GM10266 (cell line): ENCODE measurements around the gene TRIM28.

Source experiments
- DNase-seq: peaks from one replicate; pipeline ENCODE4 v3.0.0; 2012; ENCODE audit errors: extremely low spot score
- TF ChIP-seq, protein P1 (sequence below): IDR thresholded peaks from 2 replicates; pipeline ENCODE4 v1.5.1; 2012; ENCODE audit warnings: mild to moderate bottlenecking, low read depth; ENCODE audit not compliant: control insufficient read depth, insufficient read depth; ENCODE audit errors: missing control alignments

TRIM28 gene

DNA sequence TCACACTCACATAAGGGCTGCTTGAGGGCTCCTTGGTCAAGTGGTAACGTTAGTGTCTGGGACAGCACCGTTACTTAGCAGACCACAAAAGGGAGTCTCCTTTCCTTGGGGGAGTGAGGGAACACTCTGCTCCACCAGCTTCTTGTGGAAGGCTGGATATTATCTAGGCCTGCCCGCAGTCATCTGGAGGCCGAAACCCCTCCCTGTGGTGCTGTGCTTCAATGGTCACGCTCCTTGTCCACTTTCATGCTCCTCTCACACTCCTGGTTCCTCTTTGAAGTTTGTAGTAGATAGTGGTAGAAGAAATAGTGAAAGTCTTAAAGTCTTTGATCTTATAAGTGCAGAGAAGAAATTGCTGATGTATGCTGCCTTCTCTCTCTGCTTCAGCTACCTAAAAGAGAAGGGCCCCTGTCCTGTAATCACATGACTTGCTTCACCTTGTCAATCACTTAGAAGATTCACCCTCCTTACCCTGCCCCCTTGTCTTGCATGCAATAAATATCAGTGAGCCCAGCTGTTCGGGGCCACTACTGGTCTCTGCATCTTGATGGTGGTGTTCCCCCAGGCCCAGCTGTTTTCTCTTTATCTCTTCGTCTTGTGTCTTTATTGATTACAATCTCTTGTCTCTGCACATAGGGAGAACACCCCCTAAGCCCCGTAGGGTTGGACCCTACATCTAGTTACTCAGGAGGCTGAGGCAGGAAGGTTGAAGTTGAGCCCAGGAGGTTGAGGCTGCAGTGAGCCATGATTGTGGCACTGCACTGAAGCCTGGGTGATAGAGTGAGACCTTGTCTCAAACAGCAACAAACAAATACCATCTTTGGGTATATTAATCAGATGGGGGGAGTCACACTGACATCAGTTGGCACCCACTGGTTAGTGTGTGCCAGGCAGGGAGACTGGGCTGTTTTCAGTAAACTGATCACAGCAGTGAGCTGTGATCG lies 40.9 kb downstream of the TRIM28 start:
- TF ChIP-seq, protein P1, sequence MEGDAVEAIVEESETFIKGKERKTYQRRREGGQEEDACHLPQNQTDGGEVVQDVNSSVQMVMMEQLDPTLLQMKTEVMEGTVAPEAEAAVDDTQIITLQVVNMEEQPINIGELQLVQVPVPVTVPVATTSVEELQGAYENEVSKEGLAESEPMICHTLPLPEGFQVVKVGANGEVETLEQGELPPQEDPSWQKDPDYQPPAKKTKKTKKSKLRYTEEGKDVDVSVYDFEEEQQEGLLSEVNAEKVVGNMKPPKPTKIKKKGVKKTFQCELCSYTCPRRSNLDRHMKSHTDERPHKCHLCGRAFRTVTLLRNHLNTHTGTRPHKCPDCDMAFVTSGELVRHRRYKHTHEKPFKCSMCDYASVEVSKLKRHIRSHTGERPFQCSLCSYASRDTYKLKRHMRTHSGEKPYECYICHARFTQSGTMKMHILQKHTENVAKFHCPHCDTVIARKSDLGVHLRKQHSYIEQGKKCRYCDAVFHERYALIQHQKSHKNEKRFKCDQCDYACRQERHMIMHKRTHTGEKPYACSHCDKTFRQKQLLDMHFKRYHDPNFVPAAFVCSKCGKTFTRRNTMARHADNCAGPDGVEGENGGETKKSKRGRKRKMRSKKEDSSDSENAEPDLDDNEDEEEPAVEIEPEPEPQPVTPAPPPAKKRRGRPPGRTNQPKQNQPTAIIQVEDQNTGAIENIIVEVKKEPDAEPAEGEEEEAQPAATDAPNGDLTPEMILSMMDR: no peak

DNA sequence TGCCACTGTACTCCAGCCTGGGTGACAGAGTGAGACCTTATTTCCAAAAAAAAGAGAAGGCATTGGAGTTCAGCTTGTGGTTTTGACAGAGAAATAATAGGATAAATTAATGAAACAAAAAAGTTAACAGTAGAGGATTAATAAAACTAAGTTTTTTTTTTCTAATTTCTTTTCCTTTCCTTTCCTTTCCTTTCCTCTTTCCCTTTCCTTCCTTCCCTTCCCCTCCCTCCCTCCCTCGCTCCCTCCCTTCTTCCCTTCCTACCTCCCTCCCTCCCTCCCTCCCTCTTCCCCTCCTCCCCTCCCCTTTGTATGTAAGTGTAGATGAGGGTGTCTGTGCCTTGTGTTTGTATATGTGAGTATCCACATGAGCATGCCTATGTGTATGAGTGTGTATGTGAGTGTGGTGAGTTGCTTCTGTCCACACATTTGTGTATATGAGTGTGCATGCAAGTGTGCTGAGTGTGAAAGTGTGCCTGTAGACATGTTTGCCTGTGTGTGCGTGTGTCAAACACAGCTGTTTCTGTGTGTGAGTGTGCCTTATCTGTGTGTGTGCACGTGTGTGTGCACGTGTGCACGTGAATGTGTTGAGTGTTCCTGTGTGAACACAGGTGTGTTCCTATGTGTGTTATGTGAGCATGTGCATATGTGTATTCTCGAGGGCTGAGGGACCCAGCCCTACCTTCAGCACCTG lies 41.7 kb downstream of the TRIM28 start:
- no peak for DNase-seq
- TF ChIP-seq, protein P1: no peak

More for the DNA sequence above, 40.9 kb downstream of the TRIM28 start:
- no peak for DNase-seq

- TF ChIP-seq, protein P1: no peak
- DNase-seq: no peak
Observed at GRCh38 chr19:58586133-58586765, 42.4 kb downstream of the TRIM28 start.
